ENCODE data around the gene DENND6B.

Gene DENND6B

GRCh38 chr22:50267591-50268390 is 59.0 kb downstream of the DENND6B start:
- DNase-seq, result peak; percentile 23

- no peak for DNase-seq
Observed at GRCh38 chr22:50266994-50267393, 59.8 kb downstream of the DENND6B start.

GRCh38 chr22:50264946-50265669 is 61.7 kb downstream of the DENND6B start:
- DNase-seq, result no peak

- no peak for DNase-seq
Observed at GRCh38 chr22:50264104-50264745, 62.6 kb downstream of the DENND6B start.

GRCh38 chr22:50262973-50263617 is 63.7 kb downstream of the DENND6B start:
- no peak for DNase-seq

- DNase-seq, result peak; percentile 25
Observed at GRCh38 chr22:50262460-50262911, 64.3 kb downstream of the DENND6B start.

- no peak for DNase-seq
Observed at GRCh38 chr22:50261615-50262459, 65.0 kb downstream of the DENND6B start, which contains the start of gene MAPK12. TSS of gene MAPK12 (minus strand) at chr22:50261683. CDS start at chr22:50261509, 174 bp downstream.

GRCh38 chr22:50260801-50261614 is 65.8 kb downstream of the DENND6B start:
- peak; percentile 24 for DNase-seq

GRCh38 chr22:50260434-50260800 is 66.4 kb downstream of the DENND6B start:
- no peak for DNase-seq

GRCh38 chr22:50259302-50259701 is 67.5 kb downstream of the DENND6B start:
- no peak for DNase-seq

All from hematopoietic multipotent progenitor cell treated with erythropoietin and hydrocortisone succinate and interleukin-3 and kit ligand, for 8 days (in vitro differentiated cells).